ENCODE results near the gene MICAL2. TPM values are rescaled to one million over a fixed set of nuclear protein-coding genes. Genes with fewer than 3 reads are reported as not detected.

Gene MICAL2
- total and polyA plus RNA-seq, 2 of the 8 experiments (the other 6 are each of a cell fraction or from before 2014, with no cell fraction given): 1.3 to 4.1 TPM

DNA sequence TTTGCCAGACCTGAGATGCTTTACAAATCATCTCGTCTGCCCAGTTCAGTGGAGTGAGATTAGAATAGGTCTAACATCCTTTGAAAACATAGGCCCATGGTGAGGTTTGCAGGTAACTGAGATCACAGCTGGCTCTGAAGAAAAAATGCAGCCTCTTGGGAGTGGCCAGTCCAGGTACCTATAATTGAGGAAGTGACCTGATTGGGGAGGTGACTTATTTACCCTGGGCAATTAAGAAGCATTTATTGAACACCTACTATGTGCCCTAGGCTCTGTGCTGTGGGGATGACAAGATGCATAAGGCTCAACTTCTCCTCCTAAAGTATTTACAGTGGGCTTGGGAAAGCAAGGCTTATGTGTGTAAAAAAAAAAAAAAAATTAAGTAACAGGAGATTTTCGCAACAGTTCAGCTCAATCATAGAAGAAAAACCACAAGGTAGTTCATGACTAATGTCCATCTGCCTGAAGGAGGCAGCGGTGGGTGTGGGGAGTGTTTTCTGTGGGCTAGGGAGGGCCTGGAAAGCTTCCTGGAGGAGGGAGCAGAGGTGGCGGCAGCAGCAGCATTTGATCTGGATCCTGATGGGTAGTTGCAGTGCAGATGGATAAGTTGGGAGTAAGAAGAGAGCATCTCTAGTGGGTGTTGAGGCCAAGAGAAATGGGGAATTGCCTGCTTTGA is 16.1 kb downstream of the MICAL2 start:
- no peaks in the 10 kb centered on the region for H4K20me1 ChIP-seq (replicated peaks in 1 of 2; ENCODE audit: control insufficient read depth in 1 of 2, insufficient read depth in 2 of 2, low read length in 2 of 2)
- ChIA-PET POLR2A (ENCODE audit: partially characterized antibody) (no interaction called here), CTCF (ENCODE audit: partially characterized antibody) (interaction anchor here (0.6 to 11.9 kb wide), 11 partner anchors 9 to 125 kb away, joined by 3 to 137 read pairs (median 4); no protein-coding TSS in a partner anchor)
- H3K14ac ChIP-seq (ENCODE audit: insufficient read length): no peak overlapping the region
- 0 out of 2 replicates have a peak overlapping the region, but pooled peaks have one; percentile 27 for H2BK12ac ChIP-seq (ENCODE audit: low read depth, low read length)
- WGBS, 2 experiments (ENCODE audit: extremely low coverage in 1 of 2, insufficient coverage in 1 of 2, insufficient read length in 1 of 2, insufficient replicate concordance in 2 of 2, low coverage in 1 of 2, low lambda C conversion rate in 2 of 2, missing lambda C conversion rate in 1 of 2): 50% methylated on average over 3 of the region's 4 CpGs; no CpG with 5 or more reads in 1 of the 2 experiments
- H3K27me3 ChIP-seq (replicated peaks in 1 of 4; ENCODE audit: control insufficient read depth in 3 of 4, extremely low read depth in 1 of 4, insufficient read depth in 3 of 4, low read length in 3 of 4): no peaks in the 10 kb centered on the region; a peak in 1 of 7 replicates
- H3K4ac ChIP-seq (replicated peaks; ENCODE audit: insufficient read length, low read depth, low read length): no peak overlapping the region
- no peak overlapping the region for H4K8ac ChIP-seq (ENCODE audit: extremely low read depth, insufficient read depth, low read length)
- H3K79me1 ChIP-seq (ENCODE audit: low read depth, low read length): no peaks in the 10 kb centered on the region
- H2AK5ac ChIP-seq (ENCODE audit: low read depth, low read length): no peak overlapping the region
- DNase-seq (ENCODE audit: low read depth in 1 of 2, low spot score in 2 of 2): no peak
- no peak overlapping the region for H4K91ac ChIP-seq (replicated peaks; ENCODE audit: insufficient read length, low read length)
- H3K9me3 ChIP-seq (ENCODE audit: insufficient read depth in 2 of 2, low read depth in 1 of 2, low read length in 1 of 2): no peaks in the 10 kb centered on the region
- H3K4me2 ChIP-seq (ENCODE audit: insufficient read depth in 1 of 2, low read depth in 2 of 2, low read length in 2 of 2): no peak overlapping the region
- H3K23ac ChIP-seq (ENCODE audit: insufficient read length): no peak overlapping the region
- FAIRE-seq: no peak
- no peak overlapping the region for H3K9ac ChIP-seq (replicated peaks in 1 of 4; ENCODE audit: extremely low read depth in 1 of 4, low read depth in 3 of 4, low read length in 3 of 4)
- H3K27ac ChIP-seq (ENCODE audit: low read depth, low read length): no peak overlapping the region
- no peak overlapping the region for H2BK20ac ChIP-seq (ENCODE audit: low read length)
- TF ChIP-seq SP4 (IDR thresholded peaks at IDR 0.05; ENCODE audit: low read length): no peak
- TF ChIP-seq RBBP5 (IDR thresholded peaks at IDR 0.05; ENCODE audit: borderline replicate concordance, low read depth, low read length): no peak
- TF ChIP-seq, protein P1, sequence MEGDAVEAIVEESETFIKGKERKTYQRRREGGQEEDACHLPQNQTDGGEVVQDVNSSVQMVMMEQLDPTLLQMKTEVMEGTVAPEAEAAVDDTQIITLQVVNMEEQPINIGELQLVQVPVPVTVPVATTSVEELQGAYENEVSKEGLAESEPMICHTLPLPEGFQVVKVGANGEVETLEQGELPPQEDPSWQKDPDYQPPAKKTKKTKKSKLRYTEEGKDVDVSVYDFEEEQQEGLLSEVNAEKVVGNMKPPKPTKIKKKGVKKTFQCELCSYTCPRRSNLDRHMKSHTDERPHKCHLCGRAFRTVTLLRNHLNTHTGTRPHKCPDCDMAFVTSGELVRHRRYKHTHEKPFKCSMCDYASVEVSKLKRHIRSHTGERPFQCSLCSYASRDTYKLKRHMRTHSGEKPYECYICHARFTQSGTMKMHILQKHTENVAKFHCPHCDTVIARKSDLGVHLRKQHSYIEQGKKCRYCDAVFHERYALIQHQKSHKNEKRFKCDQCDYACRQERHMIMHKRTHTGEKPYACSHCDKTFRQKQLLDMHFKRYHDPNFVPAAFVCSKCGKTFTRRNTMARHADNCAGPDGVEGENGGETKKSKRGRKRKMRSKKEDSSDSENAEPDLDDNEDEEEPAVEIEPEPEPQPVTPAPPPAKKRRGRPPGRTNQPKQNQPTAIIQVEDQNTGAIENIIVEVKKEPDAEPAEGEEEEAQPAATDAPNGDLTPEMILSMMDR (IDR thresholded peaks at IDR 0.05; ENCODE audit: control extremely low read depth in 1 of 3, insufficient read depth in 1 of 3, low read depth in 1 of 3, low read length in 3 of 3): peak in 2 of 3 experiments; percentile 12 to 20; a peak in 2 of 4 replicates
- no peak for TF ChIP-seq BRCA1 (IDR thresholded peaks at IDR 0.05; ENCODE audit: low read depth, low read length)
- TF ChIP-seq MAFK (IDR thresholded peaks at IDR 0.05; ENCODE audit: low read depth, low read length): no peak
- TF ChIP-seq GTF2F1 (IDR thresholded peaks at IDR 0.05; ENCODE audit: borderline replicate concordance, low read depth, low read length): no peak
- TF ChIP-seq KDM1A (IDR thresholded peaks at IDR 0.05; ENCODE audit: borderline replicate concordance, low read length): no peak
- TF ChIP-seq HDAC2 (IDR thresholded peaks at IDR 0.05; ENCODE audit: borderline replicate concordance in 1 of 2, low read depth in 2 of 2, low read length in 2 of 2): no peak
- peak; percentile 26; a peak in 3 of 4 replicates for TF ChIP-seq RAD21 (IDR thresholded peaks at IDR 0.05 in 1 of 2, conservative IDR thresholded peaks at IDR 0.05 in 1 of 2; ENCODE audit: low read depth in 2 of 2, low read length in 2 of 2)
- no peak for TF ChIP-seq KDM5A (IDR thresholded peaks at IDR 0.05; ENCODE audit: low read length)
- no peak overlapping the region for H3K18ac ChIP-seq (ENCODE audit: extremely low read depth, low read length)
- H3K4me3 ChIP-seq (ENCODE audit: extremely low read depth in 1 of 4, insufficient read depth in 2 of 4, low read depth in 3 of 4, low read length in 4 of 4): no peak overlapping the region
- H2BK120ac ChIP-seq (replicated peaks; ENCODE audit: low read depth, low read length): no peak overlapping the region
- no peak overlapping the region for H2BK15ac ChIP-seq (ENCODE audit: low read length)
- H2BK5ac ChIP-seq (ENCODE audit: low read depth, low read length): no peak overlapping the region
- H3K56ac ChIP-seq (replicated peaks; ENCODE audit: insufficient read length, low read depth, low read length): no peak overlapping the region
- no peaks in the 10 kb centered on the region for H3K23me2 ChIP-seq (ENCODE audit: low read depth, low read length)
- no peaks in the 10 kb centered on the region for H3K79me2 ChIP-seq (ENCODE audit: control insufficient read depth in 1 of 2, insufficient read depth in 2 of 2, low read length in 2 of 2)
- H2AFZ ChIP-seq (ENCODE audit: low read length): no peak overlapping the region
- no peaks in the 10 kb centered on the region for H3K4me1 ChIP-seq (replicated peaks in 1 of 4; ENCODE audit: control insufficient read depth in 3 of 4, insufficient read depth in 4 of 4, low read length in 3 of 4)
- H3K36me3 ChIP-seq (ENCODE audit: control insufficient read depth in 2 of 4, insufficient read depth in 4 of 4, low read length in 3 of 4): no peaks in the 10 kb centered on the region
- no peak overlapping the region for H4K5ac ChIP-seq (ENCODE audit: insufficient read length, low read depth, low read length)

Data from H1 (cell line).